Activated naive CD4-positive, alpha-beta T cell treated with anti-CD3 and anti-CD28 coated beads, Interleukin-2, amount 10 ng/mL, durations not matched to agents 7 days and 5 days (primary cell): ENCODE data around the gene SNCG.

Experiments
- CTCF ChIA-PET: fragments of 350-600 bp; sonication (Branson Sonifier 250); formaldehyde crosslinking; loops from one replicate; lab custom pipeline; 2021; ENCODE audit warnings: antibody characterized with exemption; lab: Charles Lee
- DNase-seq: peaks from one replicate; pipeline ENCODE4 v3.0.0-alpha.2; 2020
- H3K27ac Mint-ChIP-seq: one replicate; pipeline ENCODE4 v1.8.0; 2021; ENCODE audit warnings: mild to moderate bottlenecking, moderate library complexity, mixed read lengths
- H3K27me3 Mint-ChIP-seq: one replicate; pipeline ENCODE4 v1.8.0; 2021; ENCODE audit warnings: mild to moderate bottlenecking, mixed read lengths
- H3K36me3 Mint-ChIP-seq: one replicate; pipeline ENCODE4 v1.8.0; 2021; ENCODE audit warnings: mixed read lengths
- H3K4me1 Mint-ChIP-seq: one replicate; pipeline ENCODE4 v1.8.0; 2021; ENCODE audit warnings: mixed read lengths
- H3K4me3 Mint-ChIP-seq: one replicate; pipeline ENCODE4 v1.8.0; 2021; ENCODE audit warnings: mild to moderate bottlenecking, moderate library complexity, mixed read lengths
- H3K9me3 Mint-ChIP-seq: one replicate; pipeline ENCODE4 v1.8.0; 2021; ENCODE audit warnings: mixed read lengths

Gene SNCG

GRCh38 chr10:86960003-86960862, 1.8 kb downstream of the SNCG start:
- Mint-ChIP-seq H3K9me3 (no peaks in the 10 kb centered on the region), H3K4me1 (peaks cover 8% of the 10 kb centered on the region), H3K36me3 (no peaks in the 10 kb centered on the region), H3K27ac (no peak overlapping the region), H3K4me3 (no peak overlapping the region), H3K27me3 (peaks cover 4% of the 10 kb centered on the region)
- DNase-seq = peak; percentile 62
- CTCF ChIA-PET = interaction anchor here (0.8 to 2.1 kb wide), 8 partner anchors 9 to 266 kb away, joined by 3 to 19 read pairs (median 5); no protein-coding TSS in a partner anchor

- no peak overlapping the region for H3K4me3 Mint-ChIP-seq
- DNase-seq = no peak
- H3K4me1 Mint-ChIP-seq = peaks cover 13% of the 10 kb centered on the region
- H3K27ac Mint-ChIP-seq = no peak overlapping the region
- CTCF ChIA-PET = interaction anchor here (0.8 to 2.1 kb wide), 8 partner anchors 8 to 267 kb away, joined by 3 to 19 read pairs (median 5); no protein-coding TSS in a partner anchor
- no peaks in the 10 kb centered on the region for H3K36me3 Mint-ChIP-seq
- H3K9me3 Mint-ChIP-seq = no peaks in the 10 kb centered on the region
- H3K27me3 Mint-ChIP-seq = peaks cover 4% of the 10 kb centered on the region
Measured at GRCh38 chr10:86960863-86961434, 2.5 kb downstream of the SNCG start.

GRCh38 chr10:86961481-86962091, 3.2 kb downstream of the SNCG start:
- Mint-ChIP-seq H3K36me3 (no peaks in the 10 kb centered on the region), H3K9me3 (no peaks in the 10 kb centered on the region), H3K4me3 (no peak overlapping the region), H3K27ac (no peak overlapping the region), H3K27me3 (peaks cover 7% of the 10 kb centered on the region), H3K4me1 (peaks cover 14% of the 10 kb centered on the region)
- CTCF ChIA-PET = interaction anchor here (1.0 to 1.5 kb wide), 3 partner anchors 23 to 268 kb away, joined by 4 to 5 read pairs (median 4); no protein-coding TSS in a partner anchor
- no peak for DNase-seq

GRCh38 chr10:86962136-86962980, 4.0 kb downstream of the SNCG start:
- H3K27me3 Mint-ChIP-seq = peaks cover 13% of the 10 kb centered on the region
- H3K36me3 Mint-ChIP-seq = no peaks in the 10 kb centered on the region
- DNase-seq = no peak
- CTCF ChIA-PET = interaction anchor here (0.8 to 1.3 kb wide), 5 partner anchors 20 to 273 kb away, joined by 3 to 4 read pairs (median 3); no protein-coding TSS in a partner anchor
- H3K27ac Mint-ChIP-seq = no peak overlapping the region
- no peaks in the 10 kb centered on the region for H3K9me3 Mint-ChIP-seq
- no peak overlapping the region for H3K4me3 Mint-ChIP-seq
- peaks cover 20% of the 10 kb centered on the region for H3K4me1 Mint-ChIP-seq

GRCh38 chr10:86962981-86963310, 4.5 kb downstream of the SNCG start:
- CTCF ChIA-PET = interaction anchor here (0.8 to 1.3 kb wide), 4 partner anchors 20 to 274 kb away, joined by 3 to 4 read pairs (median 3); no protein-coding TSS in a partner anchor
- no peak for DNase-seq
- no peaks in the 10 kb centered on the region for H3K36me3 Mint-ChIP-seq
- H3K27ac Mint-ChIP-seq = no peak overlapping the region
- no peaks in the 10 kb centered on the region for H3K9me3 Mint-ChIP-seq
- H3K4me3 Mint-ChIP-seq = no peak overlapping the region
- peaks cover 25% of the 10 kb centered on the region for H3K4me1 Mint-ChIP-seq
- H3K27me3 Mint-ChIP-seq = peaks cover 14% of the 10 kb centered on the region

GRCh38 chr10:86963341-86963919, 5.0 kb downstream of the SNCG start:
- Mint-ChIP-seq H3K27ac (no peak overlapping the region), H3K36me3 (no peaks in the 10 kb centered on the region), H3K9me3 (no peaks in the 10 kb centered on the region), H3K4me3 (no peak overlapping the region), H3K27me3 (peaks cover 19% of the 10 kb centered on the region), H3K4me1 (peaks cover 28% of the 10 kb centered on the region)
- no peak for DNase-seq
- CTCF ChIA-PET = interaction anchor here (1.3 kb wide), 1 partner anchor 274 kb away, joined by 3 read pairs; no protein-coding TSS in a partner anchor

- no peak overlapping the region for H3K27ac Mint-ChIP-seq
Measured at GRCh38 chr10:86964061-86964846, 5.9 kb downstream of the SNCG start.

GRCh38 chr10:86964847-86965190, 6.4 kb downstream of the SNCG start:
- H3K9me3 Mint-ChIP-seq = no peaks in the 10 kb centered on the region
- no peak overlapping the region for H3K27ac Mint-ChIP-seq
- peaks cover 33% of the 10 kb centered on the region for H3K27me3 Mint-ChIP-seq
- H3K36me3 Mint-ChIP-seq = no peaks in the 10 kb centered on the region
- DNase-seq = no peak
- H3K4me1 Mint-ChIP-seq = peaks cover 32% of the 10 kb centered on the region
- CTCF ChIA-PET = interaction anchor here (1.4 to 5.4 kb wide), 3 partner anchors 15 to 26 kb away, joined by 3 to 46 read pairs (median 14); no protein-coding TSS in a partner anchor
- H3K4me3 Mint-ChIP-seq = no peak overlapping the region

More at GRCh38 chr10:86964061-86964846, 5.9 kb downstream of the SNCG start:
- H3K4me3 Mint-ChIP-seq = no peak overlapping the region
- H3K4me1 Mint-ChIP-seq = peaks cover 32% of the 10 kb centered on the region
- DNase-seq = no peak
- H3K36me3 Mint-ChIP-seq = no peaks in the 10 kb centered on the region
- CTCF ChIA-PET = interaction anchor here (1.4 to 3.4 kb wide), 2 partner anchors 14 to 20 kb away, joined by 3 to 14 read pairs; no protein-coding TSS in a partner anchor
- peaks cover 28% of the 10 kb centered on the region for H3K27me3 Mint-ChIP-seq
- H3K9me3 Mint-ChIP-seq = no peaks in the 10 kb centered on the region

- Mint-ChIP-seq H3K27ac (peak overlapping the region; percentile 73), H3K4me1 (peaks cover 35% of the 10 kb centered on the region), H3K9me3 (no peaks in the 10 kb centered on the region), H3K27me3 (peaks cover 46% of the 10 kb centered on the region), H3K36me3 (no peaks in the 10 kb centered on the region), H3K4me3 (no peak overlapping the region)
- CTCF ChIA-PET = interaction anchor here (0.6 to 5.4 kb wide), 4 partner anchors 10 to 27 kb away, joined by 3 to 46 read pairs (median 9); no protein-coding TSS in a partner anchor
- no peak for DNase-seq
Measured at GRCh38 chr10:86965986-86966654, 7.7 kb downstream of the SNCG start.

- H3K9me3 Mint-ChIP-seq = no peaks in the 10 kb centered on the region
- no peaks in the 10 kb centered on the region for H3K36me3 Mint-ChIP-seq
- CTCF ChIA-PET = interaction anchor here (1.2 to 5.4 kb wide), 3 partner anchors 9 to 28 kb away, joined by 3 to 46 read pairs (median 14); no protein-coding TSS in a partner anchor
- no peak for DNase-seq
- peaks cover 60% of the 10 kb centered on the region for H3K27me3 Mint-ChIP-seq
- peaks cover 40% of the 10 kb centered on the region for H3K4me1 Mint-ChIP-seq
- H3K4me3 Mint-ChIP-seq = no peak overlapping the region
- peak overlapping the region; percentile 58 for H3K27ac Mint-ChIP-seq
Measured at GRCh38 chr10:86967481-86967941, 9.1 kb downstream of the SNCG start.

GRCh38 chr10:86968271-86968993, 10.0 kb downstream of the SNCG start, which contains the start of gene ADIRF:
Gene ADIRF, plus strand, starts transcription at chr10:86968482. Its CDS starts 63 bp downstream, at chr10:86968545.
- H3K36me3 Mint-ChIP-seq = no peaks in the 10 kb centered on the region
- peak within 1 kb of the TSS; percentile 58 for H3K27ac Mint-ChIP-seq
- H3K27me3 Mint-ChIP-seq = peaks cover 69% of the 10 kb centered on the region
- no peaks in the 10 kb centered on the region for H3K9me3 Mint-ChIP-seq
- no peak within 1 kb of the TSS for H3K4me3 Mint-ChIP-seq
- CTCF ChIA-PET = interaction anchor here (1.1 to 5.4 kb wide), 2 partner anchors 8 to 29 kb away, joined by 6 to 46 read pairs; no protein-coding TSS in a partner anchor
- peaks cover 43% of the 10 kb centered on the region for H3K4me1 Mint-ChIP-seq
- no peak for DNase-seq
